H1 (cell line): ENCODE measurements around the gene DSTYK. TPM values are rescaled to one million over a fixed set of nuclear protein-coding genes. Genes with fewer than 3 reads are reported as not detected.
"Not testable (repeated sequence)": the region's sequence is repeated elsewhere in the genome, so short reads cannot be mapped to it uniquely, and the experiment has no call there.

Source experiments
- CTCF ChIA-PET: fragments of 300-600 bp; sonication (Branson Sonifier 250); formaldehyde crosslinking; loops from one replicate; lab custom pipeline; 2021; ENCODE audit not compliant: partially characterized antibody; lab: Charles Lee
- POLR2A ChIA-PET: fragments of 300-600 bp; sonication (Branson Sonifier 250); formaldehyde crosslinking; loops from one replicate; lab custom pipeline; 2021; ENCODE audit warnings: inconsistent platforms; ENCODE audit not compliant: partially characterized antibody; lab: Charles Lee
- DNase-seq, 2 experiments: peaks; one replicate each; pipeline versions ENCODE4 v3.0.0 to v3.0.0-alpha.2; 2010 to 2022; ENCODE audit warnings: low spot score in 2 of 2, low read depth in 1 of 2, mixed read lengths in 1 of 2
- FAIRE-seq: peaks from 2 replicates; lab custom pipeline; 2011; peaks lifted over from hg19 to GRCh38; lab: Jason Lieb, UNC
- H2AFZ ChIP-seq: 2 replicates; pipeline ENCODE4 v1.8.1; 2012; ENCODE audit warnings: low read length, inconsistent platforms
- H2AK5ac ChIP-seq: 2 replicates; pipeline ENCODE4 v1.6.1; 2013; ENCODE audit warnings: low read depth, low read length
- H2BK120ac ChIP-seq: replicated peaks from 2 replicates; pipeline ENCODE3; 2013; ENCODE audit warnings: low read depth, low read length, inconsistent platforms
- H2BK12ac ChIP-seq: 2 replicates; pipeline ENCODE4 v1.6.1; 2013; ENCODE audit warnings: low read depth, low read length
- H2BK15ac ChIP-seq: 2 replicates; pipeline ENCODE4 v1.6.1; 2013; ENCODE audit warnings: low read length
- H2BK20ac ChIP-seq: 2 replicates; pipeline ENCODE4 v1.6.1; 2013; ENCODE audit warnings: low read length
- H2BK5ac ChIP-seq: 2 replicates; pipeline ENCODE4 v1.6.1; 2013; ENCODE audit warnings: low read depth, low read length
- H3K14ac ChIP-seq: 2 replicates; pipeline ENCODE4 v1.6.1; 2013; ENCODE audit warnings: inconsistent platforms; ENCODE audit not compliant: insufficient read length
- H3K18ac ChIP-seq: 2 replicates; pipeline ENCODE4 v1.6.1; 2013; ENCODE audit warnings: low read length; ENCODE audit errors: extremely low read depth
- H3K23ac ChIP-seq: 2 replicates; pipeline ENCODE4 v1.6.1; 2013; ENCODE audit warnings: inconsistent platforms; ENCODE audit not compliant: insufficient read length
- H3K23me2 ChIP-seq: 2 replicates; pipeline ENCODE4 v1.6.1; 2013; ENCODE audit warnings: low read depth, low read length
- H3K27ac ChIP-seq: 2 replicates; pipeline ENCODE4 v1.6.1; 2011; ENCODE audit warnings: low read depth, low read length, inconsistent platforms
- H3K27me3 ChIP-seq, 4 experiments: replicated peaks in 1 of 4; 1 replicate in 1 of 4; 2 replicates in 3 of 4; pipeline versions ENCODE4 v1.6.1 to v1.8.1; 2011 to 2013; ENCODE audit warnings: low read length in 3 of 4, mild to moderate bottlenecking in 3 of 4, inconsistent platforms in 2 of 4, mixed read lengths in 2 of 4, moderate library complexity in 1 of 4; ENCODE audit not compliant: control insufficient read depth in 3 of 4, insufficient read depth in 3 of 4; ENCODE audit errors: extremely low read depth in 1 of 4
- H3K36me3 ChIP-seq, 4 experiments: 2 replicates each; pipeline versions ENCODE4 v1.6.1 to v1.8.1; 2011 to 2013; ENCODE audit warnings: mild to moderate bottlenecking in 4 of 4, low read length in 3 of 4, moderate library complexity in 2 of 4, control low read depth in 1 of 4, inconsistent platforms in 1 of 4; ENCODE audit not compliant: insufficient read depth in 4 of 4, control insufficient read depth in 2 of 4
- H3K4ac ChIP-seq: replicated peaks from 2 replicates; pipeline ENCODE3; 2013; ENCODE audit warnings: low read length, low read depth, mixed read lengths, inconsistent platforms; ENCODE audit not compliant: insufficient read length
- H3K4me1 ChIP-seq, 4 experiments: replicated peaks in 1 of 4; 1 replicate in 1 of 4; 2 replicates in 3 of 4; pipeline versions ENCODE4 v1.6.1 to v1.8.1; 2011 to 2013; ENCODE audit warnings: low read length in 3 of 4, inconsistent platforms in 2 of 4, mixed read lengths in 1 of 4; ENCODE audit not compliant: insufficient read depth in 4 of 4, control insufficient read depth in 3 of 4
- H3K4me2 ChIP-seq, 2 experiments: 2 replicates each; pipeline versions ENCODE4 v1.6.1 to v1.8.1; 2011 to 2013; ENCODE audit warnings: low read depth in 2 of 2, low read length in 2 of 2, control low read depth in 1 of 2, inconsistent platforms in 1 of 2, mild to moderate bottlenecking in 1 of 2; ENCODE audit not compliant: insufficient read depth in 1 of 2
- H3K4me3 ChIP-seq, 4 experiments: fragments of 200-600, 300-600 bp in 1 of 4; sonication (generic), shearing (Covaris generic), sonication (Bioruptor Twin) in 1 of 4; 2 replicates each; pipeline versions ENCODE4 v1.5.1 to v1.8.1; 2011 to 2016; ENCODE audit warnings: low read length in 4 of 4, low read depth in 3 of 4, control low read depth in 2 of 4, inconsistent platforms in 2 of 4, mild to moderate bottlenecking in 2 of 4, mixed read lengths in 1 of 4, moderate library complexity in 1 of 4; ENCODE audit not compliant: insufficient read depth in 2 of 4; ENCODE audit errors: extremely low read depth in 1 of 4
- H3K56ac ChIP-seq: replicated peaks from 2 replicates; pipeline ENCODE3; 2013; ENCODE audit warnings: low read depth, mild to moderate bottlenecking, mixed read lengths, low read length, inconsistent platforms; ENCODE audit not compliant: insufficient read length
- H3K79me1 ChIP-seq: 2 replicates; pipeline ENCODE4 v1.6.1; 2013; ENCODE audit warnings: low read depth, low read length, control low read depth
- H3K79me2 ChIP-seq, 2 experiments: 2 replicates each; pipeline versions ENCODE4 v1.6.1 to v1.8.1; 2012 to 2013; ENCODE audit warnings: low read length in 2 of 2, mild to moderate bottlenecking in 2 of 2, inconsistent platforms in 1 of 2; ENCODE audit not compliant: insufficient read depth in 2 of 2, control insufficient read depth in 1 of 2
- H3K9ac ChIP-seq, 4 experiments: replicated peaks in 1 of 4; 1 replicate in 1 of 4; 2 replicates in 3 of 4; pipeline versions ENCODE4 v1.6.1 to v1.8.1; 2011 to 2013; ENCODE audit warnings: low read depth in 3 of 4, low read length in 3 of 4, control low read depth in 2 of 4, mild to moderate bottlenecking in 2 of 4, moderate library complexity in 2 of 4, inconsistent platforms in 1 of 4; ENCODE audit errors: extremely low read depth in 1 of 4
- H3K9me3 ChIP-seq, 2 experiments: 2 replicates each; pipeline versions ENCODE4 v1.6.1 to v1.8.1; 2012 to 2013; ENCODE audit warnings: mild to moderate bottlenecking in 2 of 2, moderate library complexity in 2 of 2, control low read depth in 1 of 2, inconsistent platforms in 1 of 2, low read depth in 1 of 2, low read length in 1 of 2, mixed read lengths in 1 of 2; ENCODE audit not compliant: insufficient read depth in 2 of 2
- H4K20me1 ChIP-seq, 2 experiments: replicated peaks in 1 of 2; 2 replicates each; pipeline versions ENCODE3 to v1.8.1; 2011 to 2013; ENCODE audit warnings: inconsistent platforms in 2 of 2, low read length in 2 of 2, mild to moderate bottlenecking in 1 of 2; ENCODE audit not compliant: insufficient read depth in 2 of 2, control insufficient read depth in 1 of 2
- H4K5ac ChIP-seq: 2 replicates; pipeline ENCODE4 v1.6.1; 2013; ENCODE audit warnings: low read length, low read depth, mixed read lengths, inconsistent platforms; ENCODE audit not compliant: insufficient read length
- H4K8ac ChIP-seq: 2 replicates; pipeline ENCODE4 v1.8.0; 2013; ENCODE audit warnings: mild to moderate bottlenecking, moderate library complexity, low read length, inconsistent platforms; ENCODE audit not compliant: insufficient read depth; ENCODE audit errors: extremely low read depth
- H4K91ac ChIP-seq: replicated peaks from 2 replicates; pipeline ENCODE3; 2013; ENCODE audit warnings: low read length, mixed read lengths, inconsistent platforms; ENCODE audit not compliant: insufficient read length
- WGBS, 2 experiments: shearing (Covaris generic) in 1 of 2; methylation state at CpG; one replicate each; pipeline versions ENCODE4 v1.1.6 to v1.1.7; 2013 to 2015; ENCODE audit warnings: low lambda C conversion rate in 2 of 2, mixed read lengths in 2 of 2, inconsistent platforms in 1 of 2, low coverage in 1 of 2, missing lambda C conversion rate in 1 of 2; ENCODE audit not compliant: insufficient replicate concordance in 2 of 2, insufficient coverage in 1 of 2, insufficient read length in 1 of 2; ENCODE audit errors: extremely low coverage in 1 of 2, missing lambda C conversion rate in 1 of 2; 5-methylcytosine and 5-hydroxymethylcytosine counted together
- polyA plus RNA-seq, 7 experiments: library from polyadenylated mRNA; depleted of rRNA in 3 of 7; stranded (reverse) in 5 of 7; unstranded in 2 of 7; fragments of >200 nt in 5 of 7; fragments of 200-250 nt in 2 of 7; gene quantifications; 1 replicate in 5 of 7; 2 replicates in 1 of 7; 4 replicates in 1 of 7; pipeline versions ENCODE4 v1.2.1 to v1.2.3, GENCODE V29; 2011 to 2013; ENCODE audit warnings: missing spikeins in 2 of 7, mixed read lengths in 2 of 7
- total RNA-seq: library from RNA; stranded (reverse); fragmentation: NEBNext Ultra II Directional; extraction: Animal tissue kit (Norgen Biotek cat#: 25700); gene quantifications from 2 replicates; pipeline ENCODE4 v1.2.1, GENCODE V29; 2021

DSTYK gene
- total and polyA plus RNA-seq, 2 of the 8 experiments (the other 6 are each of a cell fraction or from before 2014, with no cell fraction given) = 2.7 to 8.5 TPM

DNA sequence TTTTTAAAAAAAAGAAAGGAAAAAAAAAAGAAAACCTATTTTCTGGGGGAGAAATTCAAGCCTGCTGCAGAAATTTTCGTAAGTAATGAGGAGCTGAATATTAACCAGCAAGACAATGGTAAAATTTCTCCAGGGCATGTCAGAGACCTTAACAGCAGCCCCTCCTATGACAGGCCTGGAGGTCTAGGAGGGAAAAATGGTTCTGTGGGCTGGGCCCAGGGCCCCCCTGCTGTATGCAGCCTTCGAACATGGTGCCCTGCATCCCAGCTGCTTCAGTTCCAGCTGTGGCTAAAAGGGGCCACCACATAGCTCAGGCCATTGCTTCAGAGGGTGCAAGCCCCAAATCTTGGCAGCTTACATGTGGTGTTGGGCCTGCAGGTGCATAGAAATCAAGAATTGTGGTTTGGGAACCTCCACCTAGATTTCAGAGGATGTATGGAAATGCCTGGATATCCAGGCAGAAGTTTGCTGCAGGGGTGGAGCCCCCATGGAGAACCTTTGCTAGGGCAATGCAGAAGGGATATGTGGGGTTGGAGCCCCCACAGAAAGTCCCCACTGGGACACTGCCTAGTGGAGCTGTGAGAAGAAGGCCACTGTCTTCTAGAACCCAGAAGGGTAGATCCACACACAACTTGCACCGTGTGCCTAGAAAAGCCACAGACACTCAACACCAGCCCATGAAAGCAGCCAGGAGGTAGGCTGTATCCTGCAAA is 55.7 kb downstream of the DSTYK start:
- H2BK20ac ChIP-seq, H3K4ac ChIP-seq, H3K27ac ChIP-seq, H3K79me2 ChIP-seq, H2BK120ac ChIP-seq, H3K4me1 ChIP-seq, H3K14ac ChIP-seq, H3K18ac ChIP-seq, H3K79me1 ChIP-seq, H2BK5ac ChIP-seq, H4K5ac ChIP-seq, H4K91ac ChIP-seq, H3K23ac ChIP-seq, H4K8ac ChIP-seq, H3K4me2 ChIP-seq, H2AK5ac ChIP-seq, FAIRE-seq, H3K4me3 ChIP-seq, H4K20me1 ChIP-seq, H3K9ac ChIP-seq, H2BK12ac ChIP-seq, POLR2A ChIA-PET, DNase-seq, H3K56ac ChIP-seq, H3K27me3 ChIP-seq, H2BK15ac ChIP-seq, H2AFZ ChIP-seq, H3K23me2 ChIP-seq: not testable (repeated sequence)
- CTCF ChIA-PET = interaction anchor here (0.6 to 1.0 kb wide), 2 partner anchors 10 to 26 kb away, joined by 3 read pairs; no protein-coding TSS in a partner anchor
- 87% methylated on average over 3 of the region's 3 CpGs; no CpG with 5 or more reads in 1 of the 2 experiments for WGBS, 2 experiments
- peaks cover 13 to 19% of the 10 kb centered on the region in 2 experiments for H3K9me3 ChIP-seq
- H3K36me3 ChIP-seq = peaks cover 11 to 57% (median 44%) of the 10 kb centered on the region in 4 experiments; a peak in 7 of 8 replicates
